Measurements from ENCODE around the gene SGSH.
A peak's percentile ranks its signal among the peaks of the same experiment; 100 is the strongest.
"Not testable (repeated sequence)": the region's sequence is repeated elsewhere in the genome, so short reads cannot be mapped to it uniquely, and the experiment has no call there.

The SGSH gene

DNA sequence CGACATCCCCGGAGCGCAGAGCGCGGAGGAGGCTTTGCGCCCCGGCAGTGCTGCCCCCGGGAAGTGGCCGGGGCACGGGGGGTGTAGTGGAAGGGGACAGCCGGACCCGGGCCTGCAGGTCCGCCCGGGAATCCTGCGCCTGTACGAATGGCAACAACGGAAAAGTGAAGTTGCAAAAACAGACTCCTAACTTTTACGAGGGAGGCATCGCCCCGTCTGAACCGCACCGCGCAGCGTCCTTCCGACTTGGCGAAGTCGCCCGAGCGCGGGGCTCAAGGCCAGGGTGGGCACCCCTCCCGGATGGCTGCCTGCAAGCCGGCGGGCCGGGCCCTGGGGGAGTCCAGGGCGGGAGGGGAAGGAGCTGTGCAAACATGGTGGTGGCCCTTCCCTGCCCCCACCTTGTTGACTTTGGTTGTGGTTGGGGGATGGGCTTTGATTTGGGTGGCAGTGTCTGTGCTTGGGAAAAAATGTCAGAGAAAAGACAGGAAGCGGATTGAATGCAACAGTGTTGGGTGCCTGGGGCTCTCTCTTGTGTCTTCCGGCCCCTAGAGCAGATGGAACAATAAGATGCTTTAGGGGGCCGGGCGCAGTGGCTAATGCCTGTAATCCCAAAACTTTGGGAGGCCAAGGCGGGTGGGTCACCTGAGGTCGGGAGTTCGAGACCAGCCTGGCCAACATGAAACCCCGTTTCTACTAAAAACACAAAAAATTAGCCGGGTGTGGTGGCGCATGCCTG, 41.2 kb upstream of the SGSH start:
- H3K4me3 ChIP-seq (ENCODE audit: low read depth, low read length): peak overlapping the region; percentile 82
- ChIA-PET POLR2A (interaction anchor here (0.6 kb wide), 1 partner anchor 140 kb away, joined by 3 read pairs; no protein-coding TSS in a partner anchor), CTCF (interaction anchor here (1.6 kb wide), 1 partner anchor 160 kb away, joined by 6 read pairs; the partner anchor contains the start of gene GAA)
- no peak for DNase-seq (ENCODE audit: low read depth, low spot score)
- TF ChIP-seq, protein P1, sequence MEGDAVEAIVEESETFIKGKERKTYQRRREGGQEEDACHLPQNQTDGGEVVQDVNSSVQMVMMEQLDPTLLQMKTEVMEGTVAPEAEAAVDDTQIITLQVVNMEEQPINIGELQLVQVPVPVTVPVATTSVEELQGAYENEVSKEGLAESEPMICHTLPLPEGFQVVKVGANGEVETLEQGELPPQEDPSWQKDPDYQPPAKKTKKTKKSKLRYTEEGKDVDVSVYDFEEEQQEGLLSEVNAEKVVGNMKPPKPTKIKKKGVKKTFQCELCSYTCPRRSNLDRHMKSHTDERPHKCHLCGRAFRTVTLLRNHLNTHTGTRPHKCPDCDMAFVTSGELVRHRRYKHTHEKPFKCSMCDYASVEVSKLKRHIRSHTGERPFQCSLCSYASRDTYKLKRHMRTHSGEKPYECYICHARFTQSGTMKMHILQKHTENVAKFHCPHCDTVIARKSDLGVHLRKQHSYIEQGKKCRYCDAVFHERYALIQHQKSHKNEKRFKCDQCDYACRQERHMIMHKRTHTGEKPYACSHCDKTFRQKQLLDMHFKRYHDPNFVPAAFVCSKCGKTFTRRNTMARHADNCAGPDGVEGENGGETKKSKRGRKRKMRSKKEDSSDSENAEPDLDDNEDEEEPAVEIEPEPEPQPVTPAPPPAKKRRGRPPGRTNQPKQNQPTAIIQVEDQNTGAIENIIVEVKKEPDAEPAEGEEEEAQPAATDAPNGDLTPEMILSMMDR (IDR thresholded peaks at IDR 0.05; ENCODE audit: insufficient read depth, low read length, missing control alignments): no peak

DNA sequence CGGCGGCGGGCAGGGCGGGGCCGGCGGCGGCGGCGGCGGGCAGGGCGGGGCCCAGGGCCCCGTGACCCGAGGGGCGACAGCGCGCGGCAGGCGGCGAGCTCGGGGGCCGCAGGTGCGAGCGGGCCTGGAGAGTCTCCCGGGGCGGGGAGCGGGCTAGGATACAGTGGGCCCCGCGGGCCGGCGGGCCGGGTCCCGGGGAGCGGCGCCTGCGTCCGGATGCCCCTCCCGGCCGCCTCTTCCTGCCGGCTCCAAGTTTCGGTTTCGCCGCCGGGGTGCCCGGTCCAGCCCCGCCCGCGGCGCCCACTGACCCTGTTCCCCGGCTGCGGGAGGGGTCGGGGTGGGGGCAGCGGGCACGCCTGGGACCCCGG, 40.6 kb upstream of the SGSH start, which contains the start of gene RNF213:
RNF213 (plus strand) TSS at position 62 of the 368 bp plus-strand sequence. CDS start 2,830 bp downstream, outside the sequence.
- H3K4me3 ChIP-seq (ENCODE audit: low read depth, low read length): peak within 1 kb of the TSS; percentile 82
- DNase-seq (ENCODE audit: low read depth, low spot score): no peak
- POLR2A ChIA-PET: no interaction called here
- CTCF ChIA-PET: no interaction called here
- TF ChIP-seq, protein P1 (IDR thresholded peaks at IDR 0.05; ENCODE audit: insufficient read depth, low read length, missing control alignments): no peak

DNA sequence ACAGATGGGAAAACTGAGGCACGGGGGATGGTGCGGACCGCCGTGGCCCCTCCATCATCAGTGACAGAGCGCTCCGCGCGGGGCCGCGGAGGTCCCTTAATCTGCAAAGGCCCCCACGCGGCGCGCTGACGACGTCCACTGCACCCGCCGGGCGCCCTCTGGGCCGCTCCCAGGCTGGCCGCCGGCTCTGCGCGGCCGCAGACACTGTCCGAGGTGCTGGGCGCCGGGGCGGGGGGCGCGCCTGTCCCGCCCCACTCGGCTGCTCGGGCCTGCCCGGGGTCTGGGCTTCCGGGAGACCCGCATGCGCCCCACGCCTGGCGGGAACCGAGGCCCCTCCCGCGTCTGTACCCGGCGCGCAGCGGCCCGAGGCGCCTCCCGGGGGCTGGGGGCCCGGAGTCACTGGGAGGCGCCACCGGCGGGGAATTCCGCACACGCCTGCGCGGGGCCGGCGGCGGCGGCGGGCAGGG, 40.0 kb upstream of the SGSH start:
- TF ChIP-seq, protein P1 (IDR thresholded peaks at IDR 0.05; ENCODE audit: insufficient read depth, low read length, missing control alignments): no peak
- CTCF ChIA-PET: no interaction called here
- POLR2A ChIA-PET: no interaction called here
- DNase-seq (ENCODE audit: low read depth, low spot score): no peak
- peak overlapping the region; percentile 56 for H3K4me3 ChIP-seq (ENCODE audit: low read depth, low read length)

DNA sequence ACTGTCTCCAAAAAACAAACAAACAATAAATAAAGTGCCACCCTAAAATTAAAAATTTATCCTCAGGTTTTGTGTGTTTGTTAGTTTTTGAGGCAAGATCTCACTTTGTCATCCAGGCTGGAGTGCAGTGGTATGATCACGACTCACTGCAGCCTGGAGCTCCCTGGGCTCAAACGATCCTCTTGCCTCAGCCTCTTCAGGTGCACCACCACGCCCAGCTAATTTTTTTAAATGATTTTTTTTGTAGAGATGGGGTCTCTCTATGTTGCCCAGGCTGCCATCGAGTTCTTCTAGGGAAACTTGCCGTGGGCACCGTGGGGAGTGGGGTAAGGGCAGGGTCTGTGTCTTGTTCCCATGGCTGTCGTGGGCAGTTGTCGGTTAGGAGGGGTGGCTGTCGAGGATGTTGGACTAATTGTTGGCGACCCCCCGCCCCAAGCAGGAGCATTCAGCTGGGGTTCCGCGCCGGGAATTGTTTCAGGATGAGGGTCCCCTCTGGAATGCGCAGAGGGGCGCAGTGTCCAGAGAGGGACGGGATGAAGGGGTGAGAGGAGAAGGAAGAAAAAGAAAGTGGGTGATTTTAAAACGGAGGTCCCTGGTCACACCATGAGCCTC, 39.4 kb upstream of the SGSH start:
- DNase-seq (ENCODE audit: low read depth, low spot score): no peak
- H3K4me3 ChIP-seq (ENCODE audit: low read depth, low read length): peak overlapping the region; percentile 56
- TF ChIP-seq, protein P1 (IDR thresholded peaks at IDR 0.05; ENCODE audit: insufficient read depth, low read length, missing control alignments): no peak
- CTCF ChIA-PET: interaction anchor here (0.6 kb wide), 1 partner anchor 158 kb away, joined by 3 read pairs; the partner anchor contains the start of gene GAA
- POLR2A ChIA-PET: no interaction called here

DNA sequence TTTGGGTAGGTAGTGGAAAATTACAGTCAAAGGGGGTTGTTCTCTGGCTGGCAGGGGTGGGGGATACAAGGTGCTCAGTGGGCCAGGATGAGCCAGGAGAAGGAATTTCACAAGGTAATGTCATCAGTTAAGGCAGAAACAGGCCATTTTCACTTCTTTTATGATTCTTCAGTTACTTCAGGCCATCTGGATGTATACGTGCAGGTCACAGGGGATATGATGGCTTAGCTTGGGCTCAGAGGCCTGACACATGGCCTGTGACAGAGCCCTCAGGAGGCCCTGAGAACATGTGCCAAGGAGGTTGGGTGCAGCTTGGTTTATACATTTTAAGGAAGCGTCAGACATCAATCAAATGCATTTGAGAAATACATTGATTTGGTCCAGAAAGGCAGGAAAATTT, 38.2 kb upstream of the SGSH start:
- DNase-seq (ENCODE audit: low read depth, low spot score); H3K4me3 ChIP-seq (ENCODE audit: low read depth, low read length); CTCF ChIA-PET; POLR2A ChIA-PET: not testable (repeated sequence)

DNA sequence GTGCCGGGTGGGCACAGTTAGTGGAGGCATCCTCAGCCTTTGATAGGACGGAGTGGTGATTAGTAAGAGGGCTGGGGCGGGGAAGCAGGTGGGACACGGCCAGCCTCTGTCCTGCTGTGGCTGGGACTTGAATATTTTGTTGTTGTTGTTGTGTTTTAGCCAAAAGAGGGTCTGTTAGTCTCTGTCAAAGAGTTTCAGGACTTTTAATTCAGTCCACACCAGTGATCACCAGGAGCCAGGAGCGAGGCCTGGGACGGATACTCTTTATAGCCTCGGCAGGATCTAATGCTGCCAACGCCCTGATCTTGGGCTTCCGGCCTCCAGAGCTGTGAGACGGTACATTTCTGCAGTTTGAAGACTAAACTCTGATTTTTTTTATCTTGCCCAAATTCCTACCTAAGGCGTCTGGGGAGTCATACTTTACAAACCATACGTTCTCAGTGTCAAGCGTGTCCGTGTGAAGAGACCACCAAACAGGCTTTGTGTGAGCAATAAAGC, 37.6 kb upstream of the SGSH start:
- no peak overlapping the region for H3K4me3 ChIP-seq (ENCODE audit: low read depth, low read length)
- ChIA-PET POLR2A (no interaction called here), CTCF (no interaction called here)
- TF ChIP-seq, protein P1 (IDR thresholded peaks at IDR 0.05; ENCODE audit: insufficient read depth, low read length, missing control alignments): no peak
- DNase-seq (ENCODE audit: low read depth, low spot score): no peak

All from AG04449 (cell line).